NOMO-1 (cell line): ENCODE measurements around the gene MRPL28.

Source experiments
- DNase-seq, 2 experiments: peaks; one replicate each; lab custom pipeline; 2025; ENCODE audit not compliant: unreplicated experiment in 2 of 2; lab: John Stamatoyannopoulos, UW

MRPL28 gene

DNA sequence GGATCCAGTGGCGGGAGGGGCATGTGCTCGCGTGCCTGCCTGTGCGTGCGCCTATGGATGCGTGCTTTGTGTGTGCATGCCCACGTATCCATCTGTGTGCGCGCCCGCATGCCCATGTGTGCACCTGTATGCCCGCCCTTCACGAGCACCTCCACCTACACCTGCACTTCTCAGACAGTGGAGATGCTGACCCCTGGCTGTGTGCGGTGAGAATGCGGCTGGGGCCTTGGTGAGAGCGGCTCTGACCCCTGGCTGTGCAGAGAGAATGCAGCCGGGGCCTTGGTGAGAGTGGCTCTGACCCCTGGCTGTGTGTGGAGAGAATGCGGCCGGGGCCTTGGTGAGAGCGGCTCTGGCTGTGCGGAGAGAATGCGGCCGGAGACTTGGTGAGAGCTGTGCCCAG lies 51.7 kb downstream of the MRPL28 start:
- DNase-seq = no peak

- no peak for DNase-seq
Measured at GRCh38 chr16:317583-317982, 52.8 kb downstream of the MRPL28 start.
